Endothelial cell of umbilical vein (primary cell): ENCODE data around the gene MYOG. TPM values are rescaled to one million over a fixed set of nuclear protein-coding genes. Genes with fewer than 3 reads are reported as not detected.

ENCODE experiments used
- BruUV-seq: library from RNA; stranded (reverse); fragments of 400-500 nt; replicated peaks from 2 replicates; lab custom pipeline; 2021; lab: Mats Ljungman, UMichigan
- CTCF ChIA-PET: fragments of 300-600, 350-600 bp; sonication (Branson Sonifier 250); formaldehyde crosslinking; loops from one replicate; lab custom pipeline; 2021; ENCODE audit warnings: antibody characterized with exemption, inconsistent platforms; lab: Charles Lee
- POLR2A ChIA-PET: fragments of 300-600, 350-600 bp; sonication (Branson Sonifier 250); formaldehyde crosslinking; loops from one replicate; lab custom pipeline; 2021; ENCODE audit warnings: antibody characterized with exemption, inconsistent platforms; lab: Charles Lee
- DNase-seq: peaks from one replicate; pipeline ENCODE4 v3.0.0-alpha.2; 2011; ENCODE audit warnings: low read depth, low spot score
- FAIRE-seq: peaks from 2 replicates; lab custom pipeline; 2011; peaks lifted over from hg19 to GRCh38; lab: Jason Lieb, UNC
- H2AFZ ChIP-seq: 2 replicates; pipeline ENCODE4 v1.6.0; 2012; ENCODE audit warnings: low read depth, low read length, control low read depth, inconsistent platforms
- H3K27ac ChIP-seq: 2 replicates; pipeline ENCODE4 v1.5.1; 2011; ENCODE audit warnings: low read depth, mild to moderate bottlenecking, control low read depth, low read length, moderate library complexity; ENCODE audit not compliant: insufficient read depth
- H3K27me3 ChIP-seq, 2 experiments: 2 replicates each; pipeline versions ENCODE4 v1.6.0 to v1.6.1; 2011; ENCODE audit warnings: low read length in 2 of 2, mixed read lengths in 1 of 2; ENCODE audit not compliant: control insufficient read depth in 2 of 2, insufficient read depth in 2 of 2
- H3K36me3 ChIP-seq, 2 experiments: 2 replicates in 1 of 2; 3 replicates in 1 of 2; pipeline ENCODE4 v1.5.1; 2011; ENCODE audit warnings: low read length in 2 of 2, mild to moderate bottlenecking in 1 of 2, moderate library complexity in 1 of 2; ENCODE audit not compliant: control insufficient read depth in 2 of 2, insufficient read depth in 2 of 2; ENCODE audit errors: extremely low read depth in 1 of 2
- H3K4me1 ChIP-seq: 3 replicates; pipeline ENCODE4 v1.5.1; 2011; ENCODE audit warnings: mild to moderate bottlenecking, low read length; ENCODE audit not compliant: control insufficient read depth, insufficient read depth; ENCODE audit errors: extremely low read depth
- H3K4me2 ChIP-seq: 2 replicates; pipeline ENCODE4 v1.6.1; 2011; ENCODE audit warnings: low read length, control low read depth, mixed read lengths; ENCODE audit not compliant: insufficient read depth
- H3K4me3 ChIP-seq, 3 experiments: fragments of 200-600 bp in 1 of 3; sonication (generic), shearing (Covaris generic) in 1 of 3; replicated peaks in 1 of 3; 2 replicates each; pipeline ENCODE4 v1.5.1; 2011 to 2016; ENCODE audit warnings: control low read depth in 3 of 3, low read length in 3 of 3, mild to moderate bottlenecking in 2 of 3, inconsistent platforms in 1 of 3, low read depth in 1 of 3, moderate library complexity in 1 of 3; ENCODE audit not compliant: insufficient read depth in 1 of 3
- H3K79me2 ChIP-seq: 2 replicates; pipeline ENCODE4 v1.6.0; 2012; ENCODE audit warnings: low read length, inconsistent platforms; ENCODE audit not compliant: control insufficient read depth, insufficient read depth
- H3K9ac ChIP-seq: replicated peaks from 2 replicates; pipeline ENCODE3; 2011; ENCODE audit warnings: low read length, control low read depth; ENCODE audit not compliant: insufficient read depth; ENCODE audit errors: extremely low read depth
- H3K9me1 ChIP-seq: replicated peaks from 3 replicates; pipeline ENCODE4 v1.6.0; 2011; ENCODE audit warnings: mild to moderate bottlenecking, low read length; ENCODE audit not compliant: control insufficient read depth, insufficient read depth; ENCODE audit errors: extremely low read depth
- H3K9me3 ChIP-seq: replicated peaks from 2 replicates; pipeline ENCODE4 v1.5.1; 2012; ENCODE audit warnings: low read length, inconsistent platforms; ENCODE audit not compliant: control insufficient read depth, insufficient read depth
- H4K20me1 ChIP-seq: replicated peaks from 2 replicates; pipeline ENCODE3; 2011; ENCODE audit warnings: mild to moderate bottlenecking, low read length; ENCODE audit not compliant: control insufficient read depth, insufficient read depth; ENCODE audit errors: extremely low read depth
- CTCF ChIP-seq, 2 donors: IDR thresholded peaks; 1 replicate in 1 of 2; 2 replicates in 1 of 2; pipeline ENCODE4 v1.5.1; 2011; ENCODE audit warnings: low read length in 2 of 2, mild to moderate bottlenecking in 2 of 2, moderate library complexity in 2 of 2, control low read depth in 1 of 2, inconsistent platforms in 1 of 2, low read depth in 1 of 2; ENCODE audit not compliant: insufficient read depth in 1 of 2; ENCODE audit errors: extremely low read depth in 1 of 2
- FOS ChIP-seq: IDR thresholded peaks from 2 replicates; pipeline ENCODE4 v1.6.1; 2011; ENCODE audit warnings: mild to moderate bottlenecking, low read length, moderate library complexity, borderline replicate concordance; ENCODE audit not compliant: insufficient read depth
- JUN ChIP-seq: IDR thresholded peaks from 2 replicates; pipeline ENCODE4 v1.6.1; 2011; ENCODE audit warnings: borderline replicate concordance, low read depth; ENCODE audit not compliant: insufficient read length, insufficient read depth
- MYC ChIP-seq: IDR thresholded peaks from one replicate; pipeline ENCODE4 v1.6.1; 2011; ENCODE audit warnings: mild to moderate bottlenecking, low read depth, low read length
- POLR2A ChIP-seq: IDR thresholded peaks from 2 replicates; pipeline ENCODE4 v1.6.1; 2012; ENCODE audit warnings: low read depth, mild to moderate bottlenecking, control low read depth, low read length
- POLR2AphosphoS5 ChIP-seq: IDR thresholded peaks from 2 replicates; pipeline ENCODE4 v1.6.1; 2012; ENCODE audit warnings: low read depth, mild to moderate bottlenecking, control low read depth, low read length, moderate library complexity; ENCODE audit not compliant: insufficient read depth
- dilution Hi-C: fragments of 300-500 bp; cut with MboI; formaldehyde crosslinking; loops from one replicate; pipeline ENCODE4 v1.15.0; 2019; ENCODE audit warnings: low sequenced_read_pairs; ENCODE audit not compliant: extremely low pct_ligation_motif_present
- intact Hi-C: fragments of 100-400 bp; cut with micrococcal nuclease; formaldehyde crosslinking; loops from one replicate; pipeline ENCODE4 v1.10.0; 2022
- polyA plus RNA-seq, 4 experiments: library from polyadenylated mRNA; depleted of rRNA in 3 of 4; stranded (reverse) in 3 of 4; unstranded in 1 of 4; fragments of >200 nt; gene quantifications; 2 replicates each; pipeline versions ENCODE4 v1.2.1 to v1.2.3, GENCODE V29; 2011 to 2012; ENCODE audit warnings: missing spikeins in 1 of 4
- total RNA-seq: library from RNA; stranded (reverse); gene quantifications from 2 replicates; pipeline ENCODE4 v1.2.3, GENCODE V29; 2021

Gene MYOG
- total and polyA plus RNA-seq, 2 donors (not counting 3 experiments of a cell fraction or from before 2014, with no cell fraction given), result not detected

GRCh38 chr1:203099805-203100515 lies 14.1 kb upstream of the MYOG start:
- no peak overlapping the region for H3K9ac ChIP-seq
- DNase-seq (no peak), FAIRE-seq (no peak)
- H3K79me2 ChIP-seq, result no peaks in the 10 kb centered on the region
- peaks cover 2 to 20% of the 10 kb centered on the region in 2 experiments for H3K27me3 ChIP-seq
- intact Hi-C loops, result no loop called here
- no peaks in the 10 kb centered on the region for H4K20me1 ChIP-seq
- H3K36me3 ChIP-seq, result no peaks in the 10 kb centered on the region
- TF ChIP-seq FOS (no peak), MYC (no peak)
- POLR2A ChIA-PET, result no interaction called here
- no TSS peak for BruUV-seq
- no peak overlapping the region for H3K4me2 ChIP-seq
- H2AFZ ChIP-seq, result no peak overlapping the region
- no peaks in the 10 kb centered on the region for H3K9me1 ChIP-seq
- H3K27ac ChIP-seq, result no peak overlapping the region
- no peaks in the 10 kb centered on the region for H3K4me1 ChIP-seq
- CTCF ChIA-PET, result interaction anchor here (1.6 to 1.8 kb wide), 2 partner anchors 60 to 167 kb away, joined by 4 to 7 read pairs; no protein-coding TSS in a partner anchor
- dilution Hi-C loops, result no loop called here
- no peak overlapping the region for H3K4me3 ChIP-seq
- H3K9me3 ChIP-seq, result no peaks in the 10 kb centered on the region

GRCh38 chr1:203098914-203099520 lies 13.2 kb upstream of the MYOG start:
- BruUV-seq, result no TSS peak
- ChIA-PET CTCF (interaction anchor here (1.0 to 3.1 kb wide), 5 partner anchors 19 to 168 kb away, joined by 3 to 14 read pairs (median 7); no protein-coding TSS in a partner anchor), POLR2A (no interaction called here)
- H3K9me3 ChIP-seq, result no peaks in the 10 kb centered on the region
- TF ChIP-seq JUN (no peak), POLR2AphosphoS5 (no peak), MYC (no peak), POLR2A (no peak), CTCF (IDR thresholded peaks at IDR 0.05; ENCODE audit: extremely low read depth in 1 of 2, insufficient read depth in 1 of 2, low read depth in 1 of 2, low read length in 2 of 2) (no peak)
- no peak overlapping the region for H2AFZ ChIP-seq
- H3K4me2 ChIP-seq, result no peak overlapping the region
- intact Hi-C loops, result no loop called here
- H3K4me1 ChIP-seq, result no peaks in the 10 kb centered on the region
- H3K36me3 ChIP-seq, result no peaks in the 10 kb centered on the region
- H3K9ac ChIP-seq, result no peak overlapping the region
- H3K27ac ChIP-seq, result no peak overlapping the region
- H3K9me1 ChIP-seq, result no peaks in the 10 kb centered on the region
- no peaks in the 10 kb centered on the region for H3K79me2 ChIP-seq
- H4K20me1 ChIP-seq, result no peaks in the 10 kb centered on the region
- dilution Hi-C loops, result no loop called here
- no peak for FAIRE-seq
- no peak overlapping the region for H3K4me3 ChIP-seq
- H3K27me3 ChIP-seq, result peaks cover 2 to 25% of the 10 kb centered on the region in 2 experiments
- DNase-seq, result no peak
